Measurements from ENCODE around the gene RALGAPA1. TPM values are rescaled to one million over a fixed set of nuclear protein-coding genes. Genes with fewer than 3 reads are reported as not detected.
"Not testable (repeated sequence)": the region's sequence is repeated elsewhere in the genome, so short reads cannot be mapped to it uniquely, and the experiment has no call there.

RALGAPA1 gene
- total RNA-seq, 1 donor from 2014 or later, result 39.2 TPM

GRCh38 chr14:35632271-35632670, 176.8 kb downstream of the RALGAPA1 start:
- intact Hi-C loops (cut with micrococcal nuclease), result no loop called here

DNA sequence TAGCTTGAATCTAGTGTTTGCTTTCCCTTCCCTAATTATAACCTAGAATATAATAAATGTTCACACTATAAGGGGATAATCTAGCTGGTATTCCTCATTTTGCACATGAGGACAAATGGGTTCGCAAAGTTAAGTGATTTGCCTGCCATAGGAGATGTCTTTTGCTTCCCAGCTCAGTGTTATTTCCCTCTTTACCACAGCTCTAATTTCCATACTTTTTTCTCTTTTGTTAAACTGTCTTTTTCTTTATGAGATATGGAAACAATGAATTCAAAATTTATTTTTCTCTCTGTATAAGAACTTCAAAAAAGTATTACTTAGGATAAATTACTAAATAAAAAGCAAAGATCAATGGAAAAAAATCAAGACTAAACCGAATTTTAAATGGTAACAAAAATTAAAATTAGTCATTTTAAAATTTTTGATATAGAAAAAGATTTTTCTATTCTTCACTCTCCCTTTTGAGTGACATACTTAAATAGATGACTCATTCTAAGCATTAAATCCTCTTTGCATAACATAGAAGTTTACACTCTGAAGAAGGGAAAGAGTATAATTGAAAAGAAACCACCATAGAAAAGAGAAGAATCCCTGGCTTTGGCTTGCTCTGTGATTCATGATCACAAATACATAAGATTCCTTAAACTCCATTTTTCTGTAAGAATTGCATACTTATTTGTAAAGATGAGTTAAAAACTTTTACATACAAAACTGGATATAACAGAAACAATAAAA, 177.9 kb downstream of the RALGAPA1 start:
- intact Hi-C loops (cut with micrococcal nuclease), result no loop called here

GRCh38 chr14:35628989-35629388, 180.1 kb downstream of the RALGAPA1 start:
- intact Hi-C loops (cut with micrococcal nuclease), result no loop called here

DNA sequence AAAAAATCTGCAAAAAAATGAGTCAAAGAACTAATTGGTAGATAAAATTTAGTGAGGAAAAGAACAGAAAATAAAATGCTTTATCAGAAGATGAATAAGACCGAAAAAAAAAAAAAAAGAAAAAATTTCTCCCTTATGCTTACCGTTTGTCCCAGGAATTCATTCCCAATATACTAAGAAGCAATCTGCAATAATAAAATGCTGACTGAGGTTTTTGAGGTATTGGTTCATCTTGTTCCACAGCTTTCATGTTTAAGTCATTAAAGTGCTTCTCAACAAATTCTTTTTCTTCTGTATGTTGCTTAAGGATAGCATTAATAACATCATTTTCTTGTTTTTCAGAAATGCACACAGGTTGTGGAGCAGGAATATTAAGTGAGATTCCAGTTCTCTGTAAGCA, 182.1 kb downstream of the RALGAPA1 start:
- intact Hi-C loops (cut with micrococcal nuclease), result not testable (repeated sequence)

DNA sequence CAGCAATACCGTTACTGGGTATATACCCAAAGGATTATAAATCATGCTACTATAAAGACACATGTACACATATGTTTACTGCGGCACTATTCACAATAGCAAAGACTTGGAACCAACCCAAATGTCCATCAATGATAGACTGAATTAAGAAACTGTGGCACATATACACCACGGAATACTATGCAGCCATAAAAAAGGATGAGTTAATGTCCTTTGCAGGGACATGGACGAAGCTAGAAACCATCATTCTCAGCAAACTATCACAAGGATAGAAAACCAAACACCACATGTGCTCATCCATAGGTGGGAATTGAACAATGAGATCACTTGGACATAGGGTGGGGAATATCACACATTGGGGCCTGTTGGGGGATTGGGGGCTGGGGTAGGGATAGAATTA, 187.1 kb downstream of the RALGAPA1 start:
- intact Hi-C loops (cut with micrococcal nuclease), result not testable (repeated sequence)

DNA sequence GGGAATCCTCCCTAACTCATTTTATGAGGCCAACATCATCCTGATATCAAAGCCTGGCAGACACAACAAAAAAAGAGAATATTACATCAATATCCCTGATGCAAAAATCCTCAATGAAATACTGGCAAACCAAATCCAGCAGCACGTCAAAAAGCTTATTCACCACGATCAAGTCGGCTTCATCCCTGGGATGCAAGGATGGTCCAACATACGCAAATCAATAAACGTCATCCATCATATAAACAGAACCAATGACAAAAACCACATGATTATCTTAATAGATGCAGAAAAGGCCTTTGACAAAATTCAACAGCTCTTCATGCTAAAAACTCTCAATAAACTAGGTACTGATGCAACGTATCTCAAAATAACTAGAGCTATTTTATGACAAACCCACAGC, 189.1 kb downstream of the RALGAPA1 start:
- intact Hi-C loops (cut with micrococcal nuclease), result not testable (repeated sequence)

DNA sequence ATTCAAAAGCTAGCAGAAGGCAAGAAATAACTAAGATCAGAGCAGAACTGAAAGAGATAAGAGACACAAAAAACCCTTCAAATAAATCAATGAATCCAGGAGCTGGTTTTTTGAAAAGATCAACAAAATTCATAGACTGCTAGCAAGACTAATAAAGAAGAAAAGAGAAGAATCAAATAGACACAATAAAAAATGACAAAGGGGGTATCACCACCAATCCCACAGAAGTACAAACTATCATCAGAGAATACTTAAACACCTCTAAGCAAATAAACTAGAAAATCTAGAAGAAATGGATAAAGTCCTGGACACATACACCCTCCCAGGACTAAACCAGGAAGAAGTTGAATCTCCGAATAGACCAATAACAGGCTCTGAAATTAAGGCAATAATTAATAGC, 189.6 kb downstream of the RALGAPA1 start:
- intact Hi-C loops (cut with micrococcal nuclease), result not testable (repeated sequence)

- intact Hi-C loops (cut with micrococcal nuclease), result no loop called here
Measured at GRCh38 chr14:35617500-35617899, 191.6 kb downstream of the RALGAPA1 start.

- intact Hi-C loops (cut with micrococcal nuclease), result no loop called here
Measured at GRCh38 chr14:35607380-35607779, 201.7 kb downstream of the RALGAPA1 start.

GRCh38 chr14:35600253-35600652, 208.8 kb downstream of the RALGAPA1 start:
- intact Hi-C loops (cut with micrococcal nuclease), result no loop called here

DNA sequence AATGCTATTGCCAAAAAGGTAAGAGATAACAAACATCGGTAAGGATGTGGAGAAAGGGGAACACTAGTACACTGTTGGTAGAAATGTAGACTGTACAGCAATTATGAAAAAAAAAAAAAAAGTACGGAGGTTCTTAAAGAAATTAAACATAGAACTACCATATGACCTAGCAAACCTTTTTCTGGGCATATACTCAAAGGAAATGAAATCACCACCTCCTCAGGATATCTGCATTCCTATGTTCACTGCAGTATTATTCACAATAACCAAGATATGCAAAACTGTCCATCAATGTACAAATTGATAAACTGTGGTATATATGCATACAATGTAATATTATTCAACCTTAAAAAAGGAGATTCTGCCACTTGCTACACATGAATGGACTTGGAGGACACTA, 214.5 kb downstream of the RALGAPA1 start:
- intact Hi-C loops (cut with micrococcal nuclease), result no loop called here

GRCh38 chr14:35587373-35587772, 221.7 kb downstream of the RALGAPA1 start:
- intact Hi-C loops (cut with micrococcal nuclease), result not testable (repeated sequence)

DNA sequence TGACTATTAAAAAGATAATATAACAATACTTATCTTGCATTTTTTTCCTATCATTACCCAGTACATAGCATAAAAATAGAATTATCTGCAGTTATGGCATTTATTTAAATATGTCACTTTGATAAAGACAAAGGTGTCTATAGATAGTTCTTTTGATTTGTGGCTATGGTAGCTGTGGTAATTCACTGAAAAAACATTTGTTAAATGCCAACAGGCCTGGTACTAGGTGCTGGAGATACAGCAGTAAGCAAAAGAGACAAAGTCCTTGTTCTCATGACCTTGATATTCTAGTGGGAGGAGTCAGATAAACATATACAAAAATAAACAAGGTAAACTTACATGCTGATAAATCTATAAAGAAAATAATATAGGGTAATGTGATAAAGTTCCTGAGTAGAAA, 230.5 kb downstream of the RALGAPA1 start:
- intact Hi-C loops (cut with micrococcal nuclease), result no loop called here

DNA sequence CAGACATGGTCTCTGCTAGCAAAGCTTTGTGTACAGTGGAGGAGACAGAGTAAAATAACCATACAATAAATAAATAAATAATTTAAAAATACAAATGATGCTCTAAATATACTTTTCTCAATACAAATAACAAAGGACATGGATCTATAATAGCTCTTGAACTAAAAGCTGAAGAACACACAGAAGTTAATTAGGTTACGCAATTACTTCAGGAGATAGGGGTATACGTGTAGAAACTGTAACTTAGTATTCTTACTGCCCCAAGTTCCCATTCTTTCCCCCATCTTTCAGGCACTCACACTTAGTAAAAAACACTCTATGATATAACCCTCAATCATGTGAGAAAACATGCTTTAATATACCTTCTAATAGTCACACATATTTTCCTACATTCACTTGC, 231.0 kb downstream of the RALGAPA1 start:
- intact Hi-C loops (cut with micrococcal nuclease), result no loop called here

GRCh38 chr14:35576856-35577255, 232.2 kb downstream of the RALGAPA1 start:
- intact Hi-C loops (cut with micrococcal nuclease), result no loop called here

DNA sequence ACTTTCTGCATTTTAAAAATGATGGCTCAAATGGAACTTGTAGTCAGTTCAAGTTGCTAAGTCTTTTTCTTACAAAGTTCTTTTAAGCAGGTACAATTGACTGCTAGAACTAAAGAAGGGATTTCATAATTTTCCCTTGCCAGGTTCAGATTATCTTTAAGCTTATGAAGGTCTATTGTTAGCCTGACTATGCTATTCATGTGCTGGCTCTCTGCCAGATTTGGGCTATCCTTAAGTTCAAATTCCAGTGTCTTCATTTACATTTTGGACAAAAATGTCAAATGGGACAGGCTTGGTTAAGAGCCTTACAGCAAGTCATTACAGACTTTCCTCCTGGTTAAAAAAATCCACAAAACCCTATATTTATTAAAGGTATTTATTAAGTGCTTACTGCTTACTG, 232.8 kb downstream of the RALGAPA1 start:
- intact Hi-C loops (cut with micrococcal nuclease), result no loop called here

GRCh38 chr14:35573911-35574310, 235.2 kb downstream of the RALGAPA1 start:
- intact Hi-C loops (cut with micrococcal nuclease), result no loop called here

DNA sequence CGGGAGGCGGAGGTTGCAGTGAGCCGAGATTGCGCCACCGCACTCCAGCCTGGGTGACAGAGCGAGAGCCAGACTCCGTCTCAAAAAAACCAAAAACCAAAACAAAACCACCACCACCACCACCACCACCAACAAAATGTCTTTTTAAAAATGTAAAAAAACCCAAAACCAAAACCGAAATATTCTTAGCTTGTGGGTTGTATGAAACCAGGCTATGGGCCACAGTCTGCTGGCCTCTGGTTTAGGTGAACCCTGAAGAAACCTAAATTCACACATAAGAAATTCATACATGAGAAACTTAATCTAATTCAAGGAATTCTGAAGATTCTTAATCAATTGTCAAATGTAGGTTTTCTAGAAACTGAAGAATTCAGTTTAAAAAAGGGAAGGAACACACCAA, 237.5 kb downstream of the RALGAPA1 start:
- intact Hi-C loops (cut with micrococcal nuclease), result no loop called here

DNA sequence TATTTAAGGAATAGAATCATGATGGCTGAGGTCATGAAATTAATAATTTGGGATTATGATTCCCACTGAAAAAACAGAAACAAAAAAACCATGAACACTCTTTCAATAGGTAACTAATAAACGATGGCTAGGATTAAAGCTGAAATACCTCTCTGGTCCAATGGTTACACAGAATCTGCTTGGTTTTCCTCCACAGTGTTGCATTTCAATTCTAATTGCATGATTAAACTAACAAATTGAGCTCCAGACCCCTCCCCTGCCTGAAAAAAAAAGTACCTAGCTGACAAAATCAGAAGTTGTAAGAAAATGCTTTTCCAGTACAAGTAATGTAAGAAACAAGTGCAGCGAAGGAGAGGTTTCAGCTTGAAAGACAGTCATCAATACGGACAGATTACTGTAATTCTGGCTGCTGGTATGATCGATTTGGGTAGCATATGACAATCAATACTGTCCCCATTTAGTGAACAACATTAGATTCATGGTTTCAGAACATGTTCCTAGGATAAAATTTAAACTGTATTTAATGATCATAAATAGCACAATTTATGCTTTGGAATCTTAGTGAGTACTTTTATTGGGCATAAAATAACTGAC, 243.1 kb downstream of the RALGAPA1 start:
- intact Hi-C loops (cut with micrococcal nuclease), result no loop called here

- intact Hi-C loops (cut with micrococcal nuclease), result no loop called here
Measured at GRCh38 chr14:35558680-35559079, 250.4 kb downstream of the RALGAPA1 start.

DNA sequence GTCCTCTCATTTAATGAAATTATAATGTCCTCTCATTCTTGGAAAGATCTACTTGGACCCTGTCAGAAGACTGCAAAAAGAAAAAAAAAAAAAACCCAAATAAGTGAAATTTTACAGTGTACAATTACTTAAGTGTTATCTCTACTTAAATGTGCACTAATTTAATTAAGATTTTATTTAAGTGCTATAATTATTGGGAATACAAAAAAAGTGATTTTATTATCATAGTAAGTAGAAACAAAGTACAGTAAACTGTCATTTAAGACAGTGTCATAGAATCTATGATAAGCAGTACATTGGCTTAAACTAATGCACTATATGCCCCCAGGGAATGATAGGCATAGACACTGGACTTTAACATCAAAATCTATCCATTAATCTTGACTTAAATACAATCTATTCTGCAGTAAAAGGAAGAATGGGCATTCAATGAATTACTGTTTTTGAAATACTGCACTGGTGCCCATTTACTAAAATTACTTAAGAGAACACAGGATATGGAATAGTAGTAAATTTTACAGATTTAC, 251.8 kb downstream of the RALGAPA1 start:
- intact Hi-C loops (cut with micrococcal nuclease), result no loop called here

- intact Hi-C loops (cut with micrococcal nuclease), result no loop called here
Measured at GRCh38 chr14:35556548-35556947, 252.5 kb downstream of the RALGAPA1 start.

- intact Hi-C loops (cut with micrococcal nuclease), result no loop called here
Measured at GRCh38 chr14:35553808-35554207, 255.3 kb downstream of the RALGAPA1 start.

Data from T-helper 2 cell treated with Interferon-gamma antibody and Interleukin-4, amounts not matched to agents 100 ng/mL and 5 ng/mL, for 36 hours (primary cell).